ENCODE data around the gene AIDA.

AIDA gene

GRCh38 chr1:222713091-222713961 is 1.0 kb upstream of the AIDA start (continued):
- TF ChIP-seq ZNF280C (tag by site-specific recombination; IDR thresholded peaks at IDR 0.05) (no peak), PATZ1 (tag by site-specific recombination; IDR thresholded peaks at IDR 0.05) (peak; percentile 90), ZNF112 (tag by site-specific recombination; IDR thresholded peaks at IDR 0.05) (no peak), ZNF660 (tag by site-specific recombination; IDR thresholded peaks at IDR 0.05) (no peak), INSM2 (tag by site-specific recombination; IDR thresholded peaks at IDR 0.05) (no peak), ZNF132 (tag by site-specific recombination; IDR thresholded peaks at IDR 0.05; ENCODE audit: borderline replicate concordance) (no peak), ZNF221 (tag by site-specific recombination; IDR thresholded peaks at IDR 0.05; ENCODE audit: borderline replicate concordance) (no peak), PRDM4 (tag by site-specific recombination; IDR thresholded peaks at IDR 0.05) (no peak), ZNF645 (tag by site-specific recombination; IDR thresholded peaks at IDR 0.05) (no peak), MYNN (tag by site-specific recombination; IDR thresholded peaks at IDR 0.05; ENCODE audit: borderline replicate concordance) (no peak), FEZF1 (tag by site-specific recombination; IDR thresholded peaks at IDR 0.05) (no peak), ZNF830 (tag by site-specific recombination; IDR thresholded peaks at IDR 0.05; ENCODE audit: low read depth) (no peak), ZNF10 (tag by site-specific recombination; IDR thresholded peaks at IDR 0.05) (no peak), ZNF654 (tag by site-specific recombination; IDR thresholded peaks at IDR 0.05; ENCODE audit: low read depth) (no peak), GLIS2 (tag by site-specific recombination; IDR thresholded peaks at IDR 0.05) (peak; percentile 33; the same call in 1 of the 2 replicates), ZNF747 (tag by site-specific recombination; IDR thresholded peaks at IDR 0.05) (no peak), ZNF558 (tag by site-specific recombination; IDR thresholded peaks at IDR 0.05) (no peak), SP7 (tag by site-specific recombination; IDR thresholded peaks at IDR 0.05) (no peak), ZBTB10 (tag by site-specific recombination; IDR thresholded peaks at IDR 0.05) (peak; percentile 99), ZNF211 (tag by site-specific recombination; IDR thresholded peaks at IDR 0.05; ENCODE audit: low read depth) (no peak), ZNF776 (tag by site-specific recombination; IDR thresholded peaks at IDR 0.05; ENCODE audit: borderline replicate concordance) (no peak), ZNF596 (tag by site-specific recombination; IDR thresholded peaks at IDR 0.05) (no peak), ZNF248 (tag by site-specific recombination; IDR thresholded peaks at IDR 0.05) (no peak), GFI1B (tag by site-specific recombination; IDR thresholded peaks at IDR 0.05) (no peak), ZNF561 (tag by site-specific recombination; IDR thresholded peaks at IDR 0.05; ENCODE audit: borderline replicate concordance) (no peak), TCF7L2 (IDR thresholded peaks at IDR 0.05; ENCODE audit: borderline replicate concordance, low read depth, low read length) (no peak), ZFP41 (tag by site-specific recombination; IDR thresholded peaks at IDR 0.05; ENCODE audit: borderline replicate concordance) (no peak), ZNF837 (tag by site-specific recombination; IDR thresholded peaks at IDR 0.05) (no peak)
